ENCODE data around the gene CYB5A.

DNA sequence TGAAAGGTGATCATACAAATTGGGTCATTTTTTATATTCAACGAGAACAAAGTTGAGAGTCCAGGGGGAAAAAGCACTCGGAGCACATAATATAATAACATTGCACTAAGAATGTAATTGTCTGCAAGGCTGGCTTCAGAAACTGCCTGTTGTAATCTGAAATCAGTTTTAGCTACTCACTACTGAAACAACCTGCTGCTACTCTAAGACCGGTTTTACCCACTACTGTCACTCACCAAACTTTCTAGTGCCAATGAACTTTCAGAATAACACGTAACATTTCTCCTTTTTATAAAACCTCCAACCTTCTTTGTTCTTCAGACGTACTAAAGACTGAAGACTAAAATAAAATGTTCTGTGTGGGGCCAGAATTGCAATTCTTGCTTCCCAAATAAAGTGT is 11.5 kb upstream of the CYB5A start:
- TF ChIP-seq GTF2F1 (IDR thresholded peaks at IDR 0.05; ENCODE audit: borderline replicate concordance, low read depth, low read length): no peak
- TF ChIP-seq, protein P1, sequence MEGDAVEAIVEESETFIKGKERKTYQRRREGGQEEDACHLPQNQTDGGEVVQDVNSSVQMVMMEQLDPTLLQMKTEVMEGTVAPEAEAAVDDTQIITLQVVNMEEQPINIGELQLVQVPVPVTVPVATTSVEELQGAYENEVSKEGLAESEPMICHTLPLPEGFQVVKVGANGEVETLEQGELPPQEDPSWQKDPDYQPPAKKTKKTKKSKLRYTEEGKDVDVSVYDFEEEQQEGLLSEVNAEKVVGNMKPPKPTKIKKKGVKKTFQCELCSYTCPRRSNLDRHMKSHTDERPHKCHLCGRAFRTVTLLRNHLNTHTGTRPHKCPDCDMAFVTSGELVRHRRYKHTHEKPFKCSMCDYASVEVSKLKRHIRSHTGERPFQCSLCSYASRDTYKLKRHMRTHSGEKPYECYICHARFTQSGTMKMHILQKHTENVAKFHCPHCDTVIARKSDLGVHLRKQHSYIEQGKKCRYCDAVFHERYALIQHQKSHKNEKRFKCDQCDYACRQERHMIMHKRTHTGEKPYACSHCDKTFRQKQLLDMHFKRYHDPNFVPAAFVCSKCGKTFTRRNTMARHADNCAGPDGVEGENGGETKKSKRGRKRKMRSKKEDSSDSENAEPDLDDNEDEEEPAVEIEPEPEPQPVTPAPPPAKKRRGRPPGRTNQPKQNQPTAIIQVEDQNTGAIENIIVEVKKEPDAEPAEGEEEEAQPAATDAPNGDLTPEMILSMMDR (IDR thresholded peaks at IDR 0.05; ENCODE audit: control extremely low read depth in 1 of 3, insufficient read depth in 1 of 3, low read depth in 1 of 3, low read length in 3 of 3): no peak
- TF ChIP-seq POLR2A (IDR thresholded peaks at IDR 0.05; ENCODE audit: control extremely low read depth in 1 of 2, low read depth in 2 of 2, low read length in 2 of 2): no peak
- TF ChIP-seq GABPA (IDR thresholded peaks at IDR 0.05; ENCODE audit: borderline replicate concordance, insufficient read depth, low read length): no peak
- no peak for TF ChIP-seq TAF1 (IDR thresholded peaks at IDR 0.05; ENCODE audit: low read depth, low read length)
- TF ChIP-seq, protein P2, sequence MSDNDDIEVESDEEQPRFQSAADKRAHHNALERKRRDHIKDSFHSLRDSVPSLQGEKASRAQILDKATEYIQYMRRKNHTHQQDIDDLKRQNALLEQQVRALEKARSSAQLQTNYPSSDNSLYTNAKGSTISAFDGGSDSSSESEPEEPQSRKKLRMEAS (IDR thresholded peaks at IDR 0.05): no peak

All from H1 (cell line).